ENCODE data around the gene YIPF1.

DNA sequence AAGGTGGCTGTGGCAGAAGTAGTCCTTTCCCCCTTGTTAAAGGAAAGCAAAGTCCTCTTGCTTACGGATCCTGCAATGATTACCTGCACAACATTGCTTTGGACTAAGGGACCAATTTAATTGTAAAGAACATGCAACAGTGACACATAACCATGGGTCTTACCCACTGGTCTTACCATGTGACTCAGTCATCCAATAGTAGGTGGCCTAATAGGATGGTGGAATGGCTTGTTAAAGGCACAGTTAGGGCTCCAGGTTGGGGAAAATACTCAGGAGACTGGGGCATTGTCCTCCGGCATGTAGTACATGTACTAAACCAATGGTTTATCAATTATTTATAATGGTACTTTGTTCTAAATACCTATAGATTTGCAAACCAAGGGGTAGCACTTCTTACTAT is 2.1 kb upstream of the YIPF1 start:
- TF ChIP-seq POLR2A (IDR thresholded peaks at IDR 0.05) = no peak
- TF ChIP-seq, protein P1, sequence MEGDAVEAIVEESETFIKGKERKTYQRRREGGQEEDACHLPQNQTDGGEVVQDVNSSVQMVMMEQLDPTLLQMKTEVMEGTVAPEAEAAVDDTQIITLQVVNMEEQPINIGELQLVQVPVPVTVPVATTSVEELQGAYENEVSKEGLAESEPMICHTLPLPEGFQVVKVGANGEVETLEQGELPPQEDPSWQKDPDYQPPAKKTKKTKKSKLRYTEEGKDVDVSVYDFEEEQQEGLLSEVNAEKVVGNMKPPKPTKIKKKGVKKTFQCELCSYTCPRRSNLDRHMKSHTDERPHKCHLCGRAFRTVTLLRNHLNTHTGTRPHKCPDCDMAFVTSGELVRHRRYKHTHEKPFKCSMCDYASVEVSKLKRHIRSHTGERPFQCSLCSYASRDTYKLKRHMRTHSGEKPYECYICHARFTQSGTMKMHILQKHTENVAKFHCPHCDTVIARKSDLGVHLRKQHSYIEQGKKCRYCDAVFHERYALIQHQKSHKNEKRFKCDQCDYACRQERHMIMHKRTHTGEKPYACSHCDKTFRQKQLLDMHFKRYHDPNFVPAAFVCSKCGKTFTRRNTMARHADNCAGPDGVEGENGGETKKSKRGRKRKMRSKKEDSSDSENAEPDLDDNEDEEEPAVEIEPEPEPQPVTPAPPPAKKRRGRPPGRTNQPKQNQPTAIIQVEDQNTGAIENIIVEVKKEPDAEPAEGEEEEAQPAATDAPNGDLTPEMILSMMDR (IDR thresholded peaks at IDR 0.05) = no peak
